Stimulated activated CD4-positive, alpha-beta T cell treated with anti-CD3 and anti-CD28 coated beads, Interleukin-1b, Interleukin-23, amount 100 ng/mL, for 48 hours (primary cell): ENCODE results near the gene PLSCR3.

Experiments
- DNase-seq: peaks from one replicate; pipeline ENCODE4 v3.0.0-alpha.2; 2020

The PLSCR3 gene

GRCh38 chr17:7346761-7347614 lies 47.3 kb downstream of the PLSCR3 start:
- DNase-seq = no peak

- no peak for DNase-seq
Observed at GRCh38 chr17:7343250-7343649, 51.1 kb downstream of the PLSCR3 start.

GRCh38 chr17:7341842-7342241 lies 52.5 kb downstream of the PLSCR3 start:
- no peak for DNase-seq

GRCh38 chr17:7340179-7340578 lies 54.1 kb downstream of the PLSCR3 start:
- DNase-seq = no peak
